ENCODE measurements around the gene ATP2B1.

Gene ATP2B1

GRCh38 chr12:89544681-89545184, 163.9 kb downstream of the ATP2B1 start:
- no peak for DNase-seq (ENCODE audit: low read depth in 3 of 3, low spot score in 1 of 3)

- DNase-seq (ENCODE audit: low read depth in 3 of 3, low spot score in 1 of 3), result no peak
These were observed 164.6 kb downstream of the ATP2B1 start for GRCh38 chr12:89544022-89544421.

GRCh38 chr12:89542912-89543592, 165.6 kb downstream of the ATP2B1 start:
- peak; percentile 18 to 27 (median 26) for DNase-seq (ENCODE audit: low read depth in 3 of 3, low spot score in 1 of 3)

DNA sequence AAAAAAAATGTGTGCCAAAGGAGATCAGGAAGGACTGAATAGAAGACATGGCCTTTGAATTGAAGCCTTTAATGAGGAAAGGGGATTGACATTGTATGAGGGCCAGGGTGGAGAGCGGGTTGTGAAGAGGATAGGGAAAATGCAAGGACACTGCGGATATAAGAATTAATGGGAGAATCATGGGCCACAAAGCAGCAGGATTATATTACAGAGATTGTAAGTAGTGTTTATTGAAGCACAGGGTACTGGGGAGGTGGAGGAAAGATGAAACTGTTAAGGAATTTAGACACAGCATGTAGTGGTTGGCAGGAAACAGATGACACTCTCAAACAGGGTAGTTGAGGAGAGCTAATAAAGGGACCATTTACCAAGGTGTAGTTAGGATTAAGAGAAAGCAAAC, 166.4 kb downstream of the ATP2B1 start:
- DNase-seq (ENCODE audit: low read depth in 3 of 3, low spot score in 1 of 3), result no peak

DNA sequence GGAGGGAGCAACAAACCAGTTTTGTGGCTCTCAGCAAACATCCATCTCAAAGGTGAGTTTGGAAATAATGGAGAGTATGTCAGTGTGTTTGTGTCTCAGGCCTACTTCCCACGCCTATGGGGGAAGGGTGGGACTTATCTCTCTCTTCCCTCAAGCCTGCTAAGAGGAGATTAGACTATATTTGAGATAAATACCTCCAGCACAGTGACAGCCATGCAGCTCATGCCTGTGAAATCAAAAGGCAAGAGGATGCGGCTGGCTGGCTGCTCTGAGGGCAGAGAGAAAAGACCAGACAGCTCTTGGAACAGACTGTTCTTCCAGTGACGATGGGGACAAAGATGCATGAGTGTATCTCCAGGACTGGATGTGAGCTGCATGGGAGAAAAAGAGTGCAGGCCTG, 168.1 kb downstream of the ATP2B1 start:
- DNase-seq (ENCODE audit: low read depth in 3 of 3, low spot score in 1 of 3), result no peak

GRCh38 chr12:89539426-89540223, 169.0 kb downstream of the ATP2B1 start:
- no peak for DNase-seq (ENCODE audit: low read depth in 3 of 3, low spot score in 1 of 3)

DNA sequence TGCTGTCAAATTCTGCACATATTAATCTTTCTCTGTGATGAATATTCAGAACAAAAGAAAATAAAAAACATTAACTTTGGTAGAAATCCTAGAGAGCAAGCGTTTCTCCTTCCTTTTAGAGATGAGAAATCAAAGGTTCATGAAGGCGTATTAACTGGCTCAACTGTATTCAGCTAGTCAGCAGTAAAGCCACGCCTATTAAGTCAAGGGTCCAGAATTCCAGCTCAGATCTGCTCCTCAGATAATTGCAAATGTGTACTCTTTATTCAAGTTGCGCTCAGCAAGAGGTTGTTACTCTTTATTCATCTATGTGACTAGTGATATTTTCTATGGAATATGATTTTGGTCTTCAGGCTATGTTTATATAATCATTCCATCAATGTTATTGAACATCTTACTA, 169.7 kb downstream of the ATP2B1 start:
- DNase-seq (ENCODE audit: low read depth in 3 of 3, low spot score in 1 of 3), result no peak
